ENCODE measurements around the gene KLF14.
"Not testable (repeated sequence)": the region's sequence is repeated elsewhere in the genome, so short reads cannot be mapped to it uniquely, and the experiment has no call there.

Gene KLF14

DNA sequence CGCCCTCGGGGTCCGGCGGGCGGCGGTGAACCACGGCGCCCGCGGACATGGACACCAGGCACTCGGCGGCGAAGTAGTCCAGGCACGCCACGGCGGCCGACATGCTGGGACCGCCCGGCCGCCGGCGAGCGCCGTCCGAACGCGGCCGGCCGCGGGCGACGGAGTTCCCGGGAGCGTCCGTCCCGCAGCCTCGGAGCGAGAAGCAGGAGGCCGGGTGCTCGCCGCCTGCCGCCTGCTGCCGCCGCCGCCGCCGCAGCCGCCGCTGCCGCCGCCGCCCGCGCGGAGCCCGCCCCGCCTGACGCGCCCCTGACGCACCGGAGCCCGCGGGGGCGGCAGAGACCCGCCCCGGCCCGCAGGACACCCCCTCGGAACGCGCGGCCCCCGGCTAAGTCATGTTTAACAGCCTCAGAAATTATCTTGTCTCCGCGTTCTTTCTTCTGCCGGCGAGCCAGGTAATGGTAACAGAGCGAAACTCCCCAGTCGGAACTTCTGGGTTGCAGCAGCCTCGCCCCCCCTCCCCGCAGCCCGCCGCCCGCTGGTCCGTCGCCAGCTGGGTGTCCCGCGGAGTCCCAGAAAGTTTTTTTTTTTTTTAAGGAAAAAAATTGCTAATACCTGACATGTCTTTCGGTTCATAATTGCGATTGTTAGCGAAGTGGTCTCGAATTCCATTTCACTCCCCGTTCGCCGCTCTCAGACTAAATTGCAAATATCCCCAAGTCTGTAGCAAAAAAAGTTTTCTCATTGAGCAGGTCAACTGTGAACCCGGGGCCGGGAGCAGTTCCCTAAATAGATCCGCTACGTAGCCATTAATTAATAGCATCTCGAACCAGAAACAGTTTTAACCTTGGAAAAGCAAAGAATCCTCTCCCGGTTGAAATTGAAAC, at the start of gene KLF14:
Gene KLF14, minus strand, starts transcription at position 277 of the 884 bp plus-strand sequence. Its CDS starts 174 bp downstream, at position 103.
- peak in 1 of 2 donors; percentile 11 for DNase-seq (ENCODE audit: low read depth in 2 of 2)

DNA sequence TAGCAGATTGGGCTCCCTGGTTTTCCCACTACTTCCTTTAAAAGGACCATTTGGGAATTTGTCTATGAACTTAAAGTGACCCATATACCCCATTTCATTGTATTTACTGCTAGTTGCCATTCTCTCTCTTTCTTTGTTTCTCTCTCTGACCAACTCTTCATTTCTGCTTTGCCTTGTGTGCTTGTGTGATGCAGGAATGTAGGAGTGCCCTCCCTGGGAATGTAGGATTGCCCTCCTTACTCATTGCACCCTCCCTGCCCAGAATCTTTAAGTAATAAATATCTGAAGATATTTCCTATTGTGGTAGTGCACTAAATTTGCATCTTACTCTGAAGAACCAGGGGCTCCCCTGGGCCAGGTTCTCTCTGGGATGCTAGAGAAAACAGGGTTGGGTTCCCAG, 47.3 kb upstream of the KLF14 start:
- DNase-seq (ENCODE audit: low read depth in 2 of 2): no peak

DNA sequence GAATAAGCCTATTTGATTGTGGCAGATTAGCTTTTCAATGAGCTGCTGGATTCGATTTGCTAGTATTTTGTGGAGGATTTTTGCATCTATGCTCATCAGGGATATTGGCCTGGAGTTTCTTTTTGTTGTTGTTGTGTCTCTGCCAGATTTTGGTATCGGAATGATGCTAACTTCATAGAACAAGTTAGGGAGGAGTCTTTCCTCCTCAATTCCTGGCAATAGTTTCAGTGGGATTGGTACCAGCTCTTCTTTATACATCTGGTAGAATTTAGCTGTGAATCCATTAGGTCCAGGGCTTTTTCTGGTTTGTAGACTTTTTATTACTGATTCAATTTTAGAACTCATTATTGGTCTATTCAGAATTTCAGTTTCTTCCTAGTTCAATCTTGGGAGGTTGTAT, 43.4 kb upstream of the KLF14 start:
- DNase-seq (ENCODE audit: low read depth in 2 of 2): no peak

DNA sequence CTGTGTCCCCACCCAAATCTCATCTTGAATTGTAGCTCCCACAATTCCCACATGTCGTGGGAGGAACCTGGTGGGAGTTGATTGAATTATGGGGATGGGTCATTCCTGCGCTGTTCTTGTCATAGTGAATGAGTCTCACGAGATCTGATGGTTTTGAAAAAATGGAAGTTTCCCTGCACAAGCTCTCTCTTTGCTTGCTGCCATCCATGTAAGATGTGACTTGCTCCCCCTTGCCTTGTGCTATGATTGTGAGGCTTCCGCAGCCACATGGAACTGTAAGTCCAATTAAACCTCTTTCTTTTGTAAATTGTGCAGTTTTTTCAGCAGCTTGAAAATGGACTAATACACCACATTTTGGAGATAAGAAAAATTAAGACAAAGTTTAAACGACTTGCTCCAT, 38.4 kb upstream of the KLF14 start:
- DNase-seq (ENCODE audit: low read depth in 2 of 2): not testable (repeated sequence)

DNA sequence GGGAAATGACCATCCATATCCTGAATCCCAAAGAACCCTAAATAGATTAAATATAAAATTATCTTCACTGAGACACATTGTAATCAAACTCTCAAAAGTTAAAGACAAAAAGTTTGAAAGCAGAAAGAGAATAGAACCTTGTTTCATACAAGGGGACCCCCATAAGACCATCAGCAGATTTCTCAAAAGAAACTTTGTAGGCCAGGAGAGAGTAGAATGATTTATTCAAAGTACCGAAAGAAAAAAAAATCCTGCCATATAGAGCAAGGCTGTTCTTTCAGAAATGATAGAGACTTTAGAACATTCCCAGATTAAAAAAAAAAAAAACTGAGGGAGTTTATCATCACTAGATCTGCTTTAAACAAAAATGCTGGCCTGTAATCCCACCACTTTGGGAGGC, 34.8 kb upstream of the KLF14 start:
- DNase-seq (ENCODE audit: low read depth in 2 of 2): no peak

DNA sequence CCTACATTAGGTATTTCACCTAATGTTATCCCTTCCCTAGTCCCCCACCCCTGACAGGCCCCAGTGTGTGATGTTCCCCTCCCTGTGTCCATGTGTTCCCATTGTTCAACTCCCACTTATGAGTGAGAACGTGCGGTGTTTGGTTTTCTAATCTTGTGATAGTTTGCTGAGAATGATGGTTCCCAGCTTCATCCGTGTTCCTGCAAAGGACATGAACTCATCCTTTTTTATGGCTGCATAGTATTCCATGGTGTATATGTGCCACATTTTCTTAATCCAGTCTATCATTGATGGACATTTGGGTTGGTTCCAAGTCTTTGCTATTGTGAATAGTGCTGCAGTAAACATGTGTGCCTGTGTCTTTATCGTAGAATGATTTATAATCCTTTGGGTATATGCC, 30.6 kb upstream of the KLF14 start:
- not testable (repeated sequence) for DNase-seq (ENCODE audit: low read depth in 2 of 2)

DNA sequence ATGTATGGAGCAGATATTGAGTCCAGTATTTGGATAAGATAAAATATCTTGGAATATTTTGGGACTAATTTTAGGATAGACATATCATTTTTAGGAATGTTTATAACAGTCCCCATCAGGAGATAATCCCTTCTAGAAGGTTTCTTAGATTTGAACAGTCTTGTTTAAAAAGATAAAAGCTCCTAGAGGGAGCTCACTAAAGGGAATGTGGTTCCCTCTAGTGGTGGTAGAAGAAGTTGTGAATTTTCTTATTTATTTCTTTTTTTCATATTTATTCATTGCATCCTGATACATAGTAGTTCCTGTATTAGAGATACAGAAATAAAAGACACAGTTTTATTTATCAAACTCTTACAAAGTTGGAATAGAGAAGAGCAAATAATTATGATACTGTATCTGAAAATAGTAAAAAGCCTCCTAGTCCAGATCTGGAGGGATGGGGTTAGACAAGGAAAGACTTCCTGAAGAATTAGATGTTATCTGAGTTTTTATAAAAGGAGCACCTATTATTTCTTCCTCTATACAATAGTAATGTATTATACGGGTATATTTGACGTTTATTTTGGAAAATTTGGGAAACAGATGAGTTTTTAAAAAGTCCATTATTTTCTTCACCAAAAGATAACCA, 24.5 kb upstream of the KLF14 start:
- DNase-seq (ENCODE audit: low read depth in 2 of 2): no peak

DNA sequence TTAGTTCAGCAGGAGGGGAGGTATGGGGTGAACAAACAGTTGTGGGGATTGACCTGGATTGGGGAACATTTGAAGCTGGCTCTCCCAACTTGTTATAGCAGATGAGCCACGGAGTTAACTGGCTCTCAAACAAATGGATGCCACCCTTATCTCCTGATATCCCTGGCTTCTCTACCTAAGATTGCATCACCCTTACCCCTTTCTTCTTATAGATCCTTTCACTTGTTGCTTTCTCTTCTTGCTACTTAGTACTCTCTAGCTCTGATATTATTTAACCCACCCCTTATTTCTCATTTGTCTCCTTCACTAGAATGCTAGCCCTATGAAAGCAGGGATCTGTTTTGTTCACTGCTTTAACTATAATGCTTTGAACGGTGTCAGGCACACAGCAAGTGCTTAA, 22.3 kb upstream of the KLF14 start:
- no peak for DNase-seq (ENCODE audit: low read depth in 2 of 2)

DNA sequence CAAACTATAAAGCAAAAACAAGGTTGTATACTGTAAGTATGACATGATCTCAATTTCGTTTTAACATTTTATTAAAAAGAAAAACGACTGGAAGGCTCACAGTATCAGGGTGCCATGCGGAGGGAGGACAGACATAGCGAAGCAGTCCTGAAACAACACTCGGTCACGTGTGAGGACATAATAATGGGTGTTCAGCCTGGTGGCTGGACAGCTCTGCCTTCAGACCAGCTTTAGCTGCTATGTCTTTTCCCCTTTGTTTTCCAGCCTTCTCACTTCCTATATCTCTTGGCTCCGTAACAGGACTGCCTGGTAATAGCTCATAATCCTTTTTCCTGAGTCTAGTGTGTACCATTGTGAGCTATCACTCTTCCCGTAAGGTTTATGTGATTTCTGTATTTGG, 18.4 kb upstream of the KLF14 start:
- DNase-seq (ENCODE audit: low read depth in 2 of 2): no peak

DNA sequence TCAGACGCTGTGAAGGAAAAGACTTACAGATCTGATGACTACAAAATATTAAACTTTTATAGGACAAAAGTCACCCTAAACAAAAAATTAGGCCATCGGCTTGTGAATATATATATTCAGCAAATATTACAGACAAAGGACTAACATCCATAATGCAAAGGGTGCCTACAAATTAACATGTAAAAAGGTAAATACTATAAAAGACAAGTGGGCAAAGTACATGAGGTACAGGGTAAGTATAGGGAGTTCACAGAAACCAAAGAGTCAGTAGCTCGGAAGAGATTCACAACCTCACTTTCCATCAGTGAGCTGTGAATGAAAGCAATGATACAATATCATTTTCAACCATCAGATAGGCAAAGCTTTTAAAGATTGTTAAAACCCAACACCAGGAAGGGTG, 16.7 kb upstream of the KLF14 start:
- no peak for DNase-seq (ENCODE audit: low read depth in 2 of 2)

DNA sequence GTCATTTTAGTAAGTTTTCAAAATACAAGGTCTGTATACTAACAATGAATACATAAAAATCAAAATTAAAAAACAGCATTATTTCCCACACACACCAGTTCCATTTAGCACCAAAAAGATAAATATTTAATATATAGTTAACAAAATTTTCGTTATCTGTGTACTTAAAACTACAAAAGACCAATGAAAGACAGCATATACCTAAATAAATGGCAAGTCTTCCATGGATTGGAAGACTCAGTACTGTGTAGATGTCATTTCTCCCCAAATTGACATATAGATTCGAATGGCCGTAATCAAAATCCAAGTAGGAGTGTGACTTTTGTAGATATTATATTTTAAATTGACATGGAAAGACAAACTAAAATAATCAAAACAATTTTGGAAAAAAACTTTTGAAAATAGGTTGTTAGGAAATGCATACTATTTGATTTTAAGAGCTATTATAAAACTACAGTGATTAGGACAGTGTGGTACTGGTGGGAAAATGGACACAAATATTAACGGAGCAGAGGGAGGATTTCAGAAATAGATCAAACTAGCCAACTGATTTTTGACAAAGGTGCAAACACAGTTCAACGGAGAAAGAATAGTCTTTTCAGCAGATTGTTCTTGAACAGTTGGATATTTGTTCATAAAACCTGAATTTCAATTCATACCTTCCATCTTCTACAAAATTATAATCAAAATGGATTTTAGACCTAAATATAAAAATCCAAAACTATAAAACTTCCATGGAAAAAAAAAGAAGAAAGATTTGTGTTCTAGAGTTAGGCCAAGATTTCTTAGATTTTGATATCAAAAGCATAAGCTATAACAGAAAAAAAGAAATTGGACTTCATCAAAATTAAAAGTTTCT, 14.8 kb upstream of the KLF14 start:
- DNase-seq (ENCODE audit: low read depth in 2 of 2): no peak

DNA sequence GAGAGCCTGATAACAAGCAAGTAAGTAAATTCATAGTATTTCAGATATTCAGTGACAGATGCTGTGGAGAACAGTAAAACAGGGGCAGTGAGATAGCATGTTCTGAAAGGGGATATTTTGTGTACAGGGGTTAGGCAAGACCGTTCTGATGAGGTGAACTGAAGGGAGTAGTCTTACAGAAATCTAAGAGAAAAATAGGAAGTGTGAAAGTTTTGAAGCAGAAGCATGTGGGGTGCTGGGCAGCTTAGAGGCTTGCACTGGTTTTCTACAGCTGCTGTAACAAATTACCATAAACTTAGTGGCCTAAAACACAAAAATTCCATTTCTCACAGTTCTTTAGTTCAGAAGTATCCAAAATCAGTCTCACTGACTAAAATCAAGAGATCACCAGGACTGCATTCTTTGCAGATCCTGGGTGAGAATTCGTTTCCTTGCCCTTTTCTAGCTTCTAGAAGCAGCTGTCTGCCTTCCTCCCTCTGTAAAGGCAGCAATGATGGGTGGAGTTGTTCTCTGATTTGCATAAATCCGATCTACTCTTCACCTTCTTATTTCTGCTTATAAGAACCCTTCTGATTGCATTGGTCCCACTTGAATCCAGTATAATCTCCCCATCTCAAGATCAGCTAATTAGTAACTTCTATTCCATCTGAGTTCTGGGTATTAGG, 7.5 kb upstream of the KLF14 start:
- DNase-seq (ENCODE audit: low read depth in 2 of 2): no peak

DNA sequence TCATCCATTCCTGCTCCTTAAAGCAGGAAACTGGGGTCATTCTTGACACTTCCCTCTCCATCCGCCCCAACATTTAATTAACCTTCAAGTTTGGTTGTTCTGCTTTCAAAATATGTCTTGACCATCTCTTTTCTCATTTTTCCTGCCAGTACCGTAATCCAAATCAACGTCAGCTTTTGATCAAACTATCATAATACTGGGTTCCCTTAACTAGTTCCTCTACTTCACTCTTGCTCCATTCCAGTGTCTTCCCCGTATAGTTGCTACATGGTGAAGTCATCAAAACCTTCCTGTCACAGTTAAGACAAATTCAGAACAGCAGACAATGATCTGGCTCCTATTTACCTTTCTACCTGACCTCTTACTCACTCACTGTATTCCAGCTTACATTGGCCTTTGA, 6.6 kb upstream of the KLF14 start:
- no peak for DNase-seq (ENCODE audit: low read depth in 2 of 2)

DNA sequence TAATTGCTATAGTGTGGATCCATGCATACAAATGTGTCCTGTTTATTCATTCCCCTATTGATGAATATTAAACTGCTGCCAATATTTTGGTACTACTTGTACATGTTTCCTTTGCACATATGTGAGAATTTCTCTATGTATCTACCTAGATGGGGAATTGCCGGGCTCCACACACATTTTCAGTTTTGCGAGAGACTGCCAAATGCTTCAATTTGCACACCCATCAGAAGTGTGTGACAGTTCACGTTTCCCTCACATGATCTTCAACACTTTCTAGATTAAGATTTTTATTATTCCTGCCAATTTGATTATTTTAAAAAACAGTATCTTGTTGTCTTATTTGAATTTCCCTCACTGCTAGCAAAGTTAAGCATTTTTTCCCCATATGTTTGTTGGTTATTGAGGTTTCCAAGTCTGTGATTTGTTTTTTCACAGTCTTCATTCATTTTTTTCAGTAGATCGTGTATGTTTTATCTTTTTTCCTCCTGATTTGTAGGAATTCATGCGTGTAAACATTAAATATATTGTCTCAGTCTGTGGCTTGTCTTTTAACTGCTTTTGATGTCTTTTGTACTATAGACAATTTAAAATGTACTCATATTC, 2.4 kb upstream of the KLF14 start:
- DNase-seq (ENCODE audit: low read depth in 2 of 2): no peak

DNA sequence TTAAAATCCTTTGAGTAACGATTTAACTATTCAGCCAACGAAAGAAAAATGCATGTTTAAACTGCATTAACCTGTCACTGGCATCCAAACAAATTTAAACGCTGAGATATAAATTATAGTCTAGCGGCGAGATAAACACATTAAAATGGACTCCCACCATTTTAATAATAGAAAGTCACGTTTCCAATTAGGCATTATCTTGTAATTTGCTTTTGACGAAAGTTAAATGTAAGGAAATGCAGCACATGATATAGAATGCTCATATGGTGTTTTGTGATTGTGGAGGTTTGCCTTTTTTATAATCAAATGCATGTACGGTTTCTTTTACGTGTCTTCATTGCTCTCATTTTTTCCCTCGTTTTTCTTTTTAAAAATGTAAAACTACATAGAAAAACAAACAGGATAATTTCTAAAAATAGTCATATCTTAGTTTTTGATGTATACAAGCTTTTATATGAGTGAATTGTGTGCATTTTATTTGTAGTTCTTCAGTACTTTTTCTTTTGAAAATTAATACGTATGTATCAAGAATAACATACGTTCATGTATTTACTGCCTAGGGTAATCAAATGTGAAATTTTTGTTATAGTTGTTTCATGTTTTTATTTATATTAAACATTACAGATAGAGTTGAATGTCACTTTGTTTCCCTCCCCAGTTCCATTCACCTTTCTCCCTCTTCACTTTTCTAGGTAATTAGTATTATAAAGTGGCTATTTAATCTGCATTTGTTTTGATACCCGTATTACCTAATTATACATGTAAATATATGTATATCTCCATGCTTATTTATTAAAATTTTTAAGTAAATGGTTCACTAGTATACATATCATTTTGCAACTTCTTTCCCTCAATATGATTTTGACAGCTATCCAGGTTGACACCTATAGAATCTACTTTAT, 1.1 kb upstream of the KLF14 start:
- DNase-seq (ENCODE audit: low read depth in 2 of 2): no peak

DNA sequence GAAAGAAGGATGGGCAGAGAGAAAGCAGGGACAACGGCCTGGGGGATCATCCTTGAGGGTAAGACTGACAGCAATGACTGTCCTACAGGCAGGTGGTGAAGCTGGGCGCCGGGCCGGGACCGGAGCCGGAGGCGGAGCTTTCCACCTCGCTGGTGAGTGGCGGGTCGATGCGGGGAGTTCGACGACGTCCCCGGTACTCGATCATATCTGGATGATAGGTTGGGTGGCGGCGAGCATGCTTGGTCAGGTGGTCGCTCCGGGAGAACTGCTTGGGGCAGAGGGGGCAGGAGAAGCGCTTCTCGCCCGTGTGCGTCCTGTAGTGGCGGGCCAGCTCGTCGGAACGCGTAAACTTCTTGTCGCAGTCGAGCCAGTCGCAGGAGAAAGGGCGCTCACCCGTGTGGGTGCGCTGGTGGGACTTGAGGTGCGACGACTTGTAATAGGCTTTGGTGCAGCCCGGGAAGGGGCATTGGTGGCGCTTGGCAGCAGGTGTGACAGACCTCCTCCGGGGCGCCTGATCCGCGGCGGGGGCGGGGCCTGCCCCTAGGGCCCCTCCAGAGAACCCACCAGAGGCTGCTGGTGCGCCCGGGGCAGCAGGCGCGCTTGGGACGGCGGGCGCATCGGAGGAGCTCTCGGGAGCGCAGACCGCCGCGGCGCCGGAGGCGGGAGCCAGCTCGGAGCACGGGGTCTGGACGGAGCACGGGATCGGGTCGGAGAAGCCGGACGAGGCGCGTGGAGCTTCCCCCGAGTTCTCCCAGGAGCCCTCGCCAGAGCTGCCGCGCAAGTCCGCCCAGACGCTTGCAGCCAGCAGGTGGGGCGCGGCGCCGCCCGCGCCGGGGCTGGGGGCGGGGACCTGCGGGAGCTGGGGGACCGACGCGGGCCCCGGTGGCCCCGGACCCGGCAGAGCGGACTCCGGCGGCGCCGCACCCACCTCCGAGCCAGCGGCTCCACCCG, 752 bp downstream of the KLF14 start:
- DNase-seq (ENCODE audit: low read depth in 2 of 2): no peak

DNA sequence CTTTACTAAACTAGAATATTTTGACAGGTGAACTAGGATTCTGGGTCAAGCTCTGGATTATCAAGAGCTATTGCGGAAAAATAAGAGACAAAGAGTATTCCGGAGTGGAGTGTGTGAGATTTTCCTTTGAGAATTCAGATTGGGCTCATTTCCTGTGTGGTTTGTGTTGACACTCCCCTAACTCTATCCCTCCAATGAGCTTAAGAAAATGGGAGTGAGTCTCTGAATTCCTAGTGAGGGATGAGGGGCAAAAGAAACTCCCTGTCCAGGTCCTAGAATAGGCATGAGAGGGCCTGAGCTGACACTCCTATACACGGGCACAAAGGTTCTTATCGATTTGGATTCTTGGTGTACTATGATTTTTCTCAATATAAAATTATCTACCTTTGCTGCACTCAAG, 10.2 kb downstream of the KLF14 start:
- DNase-seq (ENCODE audit: low read depth in 2 of 2): no peak

DNA sequence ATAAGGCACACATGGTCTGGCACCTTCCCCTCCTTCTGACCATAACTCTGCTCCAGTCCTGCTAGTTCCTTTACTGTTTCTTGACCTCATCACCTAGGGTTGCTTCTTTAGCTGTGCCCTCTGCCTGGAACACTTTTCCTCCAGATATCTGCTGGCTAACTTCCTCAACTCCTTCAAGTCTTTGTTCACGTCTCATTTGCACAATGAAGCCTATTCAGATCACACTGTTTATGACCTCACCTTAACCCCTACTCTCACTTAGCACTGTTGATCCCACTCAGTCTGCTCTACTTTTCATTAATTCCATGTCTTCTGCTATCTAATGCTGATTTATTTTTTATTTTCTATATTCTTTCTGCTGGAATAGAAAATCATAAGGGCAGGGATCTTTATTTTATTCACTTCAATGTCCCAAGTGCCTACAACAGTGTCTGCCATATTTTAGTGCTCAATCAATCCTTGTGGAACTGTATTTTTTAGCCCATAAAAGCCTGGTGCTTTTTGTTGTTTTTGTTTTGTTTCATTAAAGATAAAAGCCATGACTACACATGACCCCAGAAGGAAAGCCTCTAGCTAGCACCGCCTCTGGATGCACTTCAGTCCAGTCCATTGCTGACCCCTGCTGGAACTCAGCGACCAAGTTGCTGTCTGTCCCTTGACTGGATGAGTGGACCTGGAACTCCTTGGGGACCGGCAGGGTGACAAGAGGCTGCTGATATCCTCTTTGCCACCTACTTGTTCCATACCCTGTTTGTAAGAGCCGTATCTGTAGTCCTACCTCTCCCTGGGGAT, 12.3 kb downstream of the KLF14 start:
- no peak for DNase-seq (ENCODE audit: low read depth in 2 of 2)
